Chondrocyte (in vitro differentiated cells): ENCODE measurements around the gene MED16. TPM values are rescaled to one million over a fixed set of nuclear protein-coding genes. Genes with fewer than 3 reads are reported as not detected.
"Not testable (repeated sequence)": the region's sequence is repeated elsewhere in the genome, so short reads cannot be mapped to it uniquely, and the experiment has no call there.

Experiments
- DNase-seq: peaks from one replicate; pipeline ENCODE4 v3.0.0; 2021; ENCODE audit warnings: mixed read lengths, low spot score
- H3K27ac Mint-ChIP-seq: one replicate; pipeline ENCODE4 v1.8.0; 2021; ENCODE audit warnings: mild to moderate bottlenecking, moderate library complexity, mixed read lengths; ENCODE audit not compliant: unreplicated experiment
- H3K27me3 Mint-ChIP-seq: 2 replicates; pipeline ENCODE4 v1.8.0; 2021; ENCODE audit warnings: low read depth, mixed read lengths
- H3K36me3 Mint-ChIP-seq: 2 replicates; pipeline ENCODE4 v1.8.0; 2021; ENCODE audit warnings: low read depth, mixed read lengths
- H3K4me1 Mint-ChIP-seq: 2 replicates; pipeline ENCODE4 v1.8.0; 2021; ENCODE audit warnings: low read depth, mild to moderate bottlenecking, mixed read lengths
- H3K4me3 Mint-ChIP-seq: one replicate; pipeline ENCODE4 v1.8.0; 2021; ENCODE audit warnings: mild to moderate bottlenecking, moderate library complexity, mixed read lengths; ENCODE audit not compliant: unreplicated experiment
- H3K9me3 Mint-ChIP-seq: 2 replicates; pipeline ENCODE4 v1.8.0; 2021; ENCODE audit warnings: low read depth, mixed read lengths
- CTCF ChIP-seq: fragments of 200-600 bp; sonication (generic); IDR thresholded peaks from 2 replicates; pipeline ENCODE4 v1.5.0; 2021; ENCODE audit warnings: antibody characterized with exemption, mild to moderate bottlenecking, moderate library complexity
- total RNA-seq: library from RNA; stranded (reverse); gene quantifications from 3 replicates; pipeline ENCODE4 v1.2.1, GENCODE V29; 2021

Gene MED16
- total RNA-seq, 1 donor from 2014 or later, result 47.0 TPM

GRCh38 chr19:852136-853013 is 40.6 kb downstream of the MED16 start, which contains the start of gene ELANE:
Gene ELANE, plus strand, starts transcription at chr19:852303. Its CDS starts 26 bp downstream, at chr19:852329.
- no peak for DNase-seq
- Mint-ChIP-seq H3K27ac (peak within 1 kb of the TSS; percentile 49), H3K27me3 (peaks cover under 1% of the 10 kb centered on the region), H3K4me3 (no peak within 1 kb of the TSS), H3K36me3 (no peaks in the 10 kb centered on the region), H3K4me1 (peaks cover 8% of the 10 kb centered on the region), H3K9me3 (no peaks in the 10 kb centered on the region)
- no peak for TF ChIP-seq CTCF

GRCh38 chr19:850979-851335 is 42.0 kb downstream of the MED16 start:
- TF ChIP-seq CTCF, result no peak
- Mint-ChIP-seq H3K27me3 (peaks cover 3% of the 10 kb centered on the region), H3K36me3 (no peaks in the 10 kb centered on the region), H3K9me3 (no peaks in the 10 kb centered on the region), H3K4me1 (peaks cover 8% of the 10 kb centered on the region), H3K4me3 (no peak overlapping the region), H3K27ac (no peak overlapping the region)
- DNase-seq, result no peak

GRCh38 chr19:850221-850978 is 42.6 kb downstream of the MED16 start:
- no peak for TF ChIP-seq CTCF
- H3K27me3 Mint-ChIP-seq, result peaks cover 7% of the 10 kb centered on the region
- DNase-seq, result peak; percentile 96
- H3K4me1 Mint-ChIP-seq, result peaks cover 12% of the 10 kb centered on the region
- no peaks in the 10 kb centered on the region for H3K36me3 Mint-ChIP-seq
- no peak overlapping the region for H3K4me3 Mint-ChIP-seq
- no peaks in the 10 kb centered on the region for H3K9me3 Mint-ChIP-seq
- H3K27ac Mint-ChIP-seq, result peak overlapping the region; percentile 49

- not testable (repeated sequence) for DNase-seq, H3K4me3 Mint-ChIP-seq, H3K27ac Mint-ChIP-seq, H3K36me3 Mint-ChIP-seq, H3K9me3 Mint-ChIP-seq
- peaks cover 16% of the 10 kb centered on the region for H3K4me1 Mint-ChIP-seq
- H3K27me3 Mint-ChIP-seq, result peaks cover 12% of the 10 kb centered on the region
Observed at GRCh38 chr19:849195-849594, 43.8 kb downstream of the MED16 start.

- TF ChIP-seq CTCF, result no peak
- no peaks in the 10 kb centered on the region for H3K9me3 Mint-ChIP-seq
- H3K4me1 Mint-ChIP-seq, result peaks cover 16% of the 10 kb centered on the region
- H3K4me3 Mint-ChIP-seq, result no peak overlapping the region
- no peak overlapping the region for H3K27ac Mint-ChIP-seq
- H3K27me3 Mint-ChIP-seq, result peaks cover 12% of the 10 kb centered on the region
- H3K36me3 Mint-ChIP-seq, result peaks cover 1% of the 10 kb centered on the region
- DNase-seq, result no peak
Observed at GRCh38 chr19:848386-848921, 44.5 kb downstream of the MED16 start.
